BE2C (cell line): ENCODE data around the gene PRICKLE2.

Experiments
- DNase-seq: peaks from one replicate; pipeline ENCODE4 v3.0.0-alpha.2; 2020
- H3K27me3 ChIP-seq: fragments of 250-450 bp; sonication (Bioruptor Pico); 2 replicates; pipeline ENCODE4 v1.5.1; 2020; ENCODE audit warnings: mild to moderate bottlenecking
- H3K36me3 ChIP-seq: fragments of 250-450 bp; sonication (Bioruptor Pico); 2 replicates; pipeline ENCODE4 v1.5.1; 2020; ENCODE audit warnings: mild to moderate bottlenecking
- H3K4me1 ChIP-seq: fragments of 250-450 bp; sonication (Bioruptor Pico); 2 replicates; pipeline ENCODE4 v1.5.1; 2020
- H3K4me3 ChIP-seq: 2 replicates; pipeline ENCODE4 v1.5.1; 2011; ENCODE audit warnings: low read depth, low read length
- H3K9me3 ChIP-seq: fragments of 250-450 bp; sonication (Bioruptor Pico); 2 replicates; pipeline ENCODE4 v1.5.1; 2020
- CTCF ChIP-seq: IDR thresholded peaks from 2 replicates; pipeline ENCODE4 v1.5.1; 2012; ENCODE audit warnings: mild to moderate bottlenecking, low read depth, low read length

PRICKLE2 gene

GRCh38 chr3:64121750-64122311 lies 103.4 kb downstream of the PRICKLE2 start:
- Histone ChIP-seq H3K27me3 (no peaks in the 10 kb centered on the region), H3K4me3 (no peak overlapping the region), H3K4me1 (no peaks in the 10 kb centered on the region; the same call in 1 of the 2 replicates), H3K36me3 (no peaks in the 10 kb centered on the region), H3K9me3 (no peaks in the 10 kb centered on the region)
- no peak for DNase-seq
- no peak for TF ChIP-seq CTCF

- no peak for DNase-seq
- no peak for TF ChIP-seq CTCF
- no peak overlapping the region for H3K4me3 ChIP-seq
- H3K27me3 ChIP-seq: no peaks in the 10 kb centered on the region
- no peaks in the 10 kb centered on the region for H3K9me3 ChIP-seq
- no peaks in the 10 kb centered on the region; the same call in 1 of the 2 replicates for H3K4me1 ChIP-seq
- H3K36me3 ChIP-seq: no peaks in the 10 kb centered on the region
Measured at GRCh38 chr3:64120876-64121275, 104.4 kb downstream of the PRICKLE2 start.

GRCh38 chr3:64117483-64117882 lies 107.8 kb downstream of the PRICKLE2 start:
- H3K4me3 ChIP-seq: no peak overlapping the region
- no peaks in the 10 kb centered on the region for H3K36me3 ChIP-seq
- no peak for DNase-seq
- no peaks in the 10 kb centered on the region for H3K27me3 ChIP-seq
- H3K4me1 ChIP-seq: no peaks in the 10 kb centered on the region; the same call in 1 of the 2 replicates
- no peaks in the 10 kb centered on the region for H3K9me3 ChIP-seq
- no peak for TF ChIP-seq CTCF

- no peak for TF ChIP-seq CTCF
- Histone ChIP-seq H3K36me3 (no peaks in the 10 kb centered on the region), H3K4me1 (no peaks in the 10 kb centered on the region), H3K4me3 (no peak overlapping the region), H3K9me3 (no peaks in the 10 kb centered on the region), H3K27me3 (no peaks in the 10 kb centered on the region)
- no peak for DNase-seq
Measured at GRCh38 chr3:64114651-64115050, 110.6 kb downstream of the PRICKLE2 start.

- Histone ChIP-seq H3K4me3 (no peak overlapping the region), H3K27me3 (no peaks in the 10 kb centered on the region), H3K4me1 (peaks cover 17% of the 10 kb centered on the region), H3K9me3 (no peaks in the 10 kb centered on the region), H3K36me3 (no peaks in the 10 kb centered on the region)
- peak; percentile 26 for TF ChIP-seq CTCF
- DNase-seq: no peak
Measured at GRCh38 chr3:64111872-64112271, 113.4 kb downstream of the PRICKLE2 start.

GRCh38 chr3:64111083-64111482 lies 114.2 kb downstream of the PRICKLE2 start:
- no peak for DNase-seq
- H3K36me3 ChIP-seq: no peaks in the 10 kb centered on the region
- no peak overlapping the region for H3K4me3 ChIP-seq
- H3K27me3 ChIP-seq: no peaks in the 10 kb centered on the region
- no peaks in the 10 kb centered on the region for H3K9me3 ChIP-seq
- no peak for TF ChIP-seq CTCF
- H3K4me1 ChIP-seq: peaks cover 25% of the 10 kb centered on the region
